Tibial nerve (tissue), 4 donors: ENCODE measurements around the gene PKP1.

Experiments
- CTCF ChIP-seq, 5 experiments: fragments of 200-600 bp in 3 of 5; fragments of 450-650 bp in 2 of 5; sonication (generic) in 3 of 5; IDR thresholded peaks; one replicate each; pipeline ENCODE4 v1.5.1; 2016 to 2019; ENCODE audit warnings: antibody characterized with exemption in 5 of 5, mild to moderate bottlenecking in 3 of 5, moderate library complexity in 2 of 5
- EP300 ChIP-seq, 2 donors: sonication (generic); formaldehyde crosslinking; IDR thresholded peaks; one replicate each; pipeline ENCODE4 v1.6.1; 2017; ENCODE audit warnings: antibody characterized with exemption in 2 of 2, mild to moderate bottlenecking in 1 of 2
- POLR2A ChIP-seq, 2 donors: fragments of 450-650 bp; IDR thresholded peaks; one replicate each; pipeline ENCODE4 v1.6.1; 2017; ENCODE audit warnings: antibody characterized with exemption in 2 of 2, mild to moderate bottlenecking in 2 of 2, moderate library complexity in 2 of 2

- no peak for TF ChIP-seq EP300 (IDR thresholded peaks at IDR 0.05)
- TF ChIP-seq CTCF (IDR thresholded peaks at IDR 0.05): no peak
- no peak for TF ChIP-seq POLR2A (IDR thresholded peaks at IDR 0.05)
Observed at GRCh38 chr1:201344206-201345080, 61.1 kb downstream of the PKP1 start.
